ENCODE data around the gene ROR1.

The ROR1 gene

GRCh38 chr1:64161357-64161941 is 387.6 kb downstream of the ROR1 start:
- DNase-seq: peak; percentile 65

GRCh38 chr1:64162151-64162550 is 388.3 kb downstream of the ROR1 start:
- DNase-seq: no peak

GRCh38 chr1:64162804-64163203 is 389.0 kb downstream of the ROR1 start:
- no peak for DNase-seq

- DNase-seq: no peak
These were observed 389.6 kb downstream of the ROR1 start for GRCh38 chr1:64163431-64163830.

- peak; percentile 61 for DNase-seq
These were observed 390.2 kb downstream of the ROR1 start for GRCh38 chr1:64163970-64164369.

GRCh38 chr1:64166629-64167028 is 392.8 kb downstream of the ROR1 start:
- DNase-seq: no peak

- peak; percentile 64 for DNase-seq
These were observed 393.4 kb downstream of the ROR1 start for GRCh38 chr1:64167176-64167575.

GRCh38 chr1:64171246-64171645 is 397.4 kb downstream of the ROR1 start:
- DNase-seq: no peak

GRCh38 chr1:64171797-64172281 is 398.0 kb downstream of the ROR1 start:
- DNase-seq: peak; percentile 58

- peak; percentile 87 for DNase-seq
These were observed 398.7 kb downstream of the ROR1 start for GRCh38 chr1:64172458-64172983.

GRCh38 chr1:64173336-64173940 is 399.6 kb downstream of the ROR1 start:
- no peak for DNase-seq

- DNase-seq: no peak
These were observed 401.8 kb downstream of the ROR1 start for GRCh38 chr1:64175639-64176038.

GRCh38 chr1:64176659-64177058 is 402.8 kb downstream of the ROR1 start:
- no peak for DNase-seq

- DNase-seq: no peak
These were observed 405.8 kb downstream of the ROR1 start for GRCh38 chr1:64179588-64179987.

- no peak for DNase-seq
These were observed 408.4 kb downstream of the ROR1 start for GRCh38 chr1:64182207-64182606.

GRCh38 chr1:64183395-64184002 is 409.7 kb downstream of the ROR1 start:
- peak; percentile 33 for DNase-seq

GRCh38 chr1:64184003-64184440 is 410.2 kb downstream of the ROR1 start:
- peak; percentile 92 for DNase-seq

GRCh38 chr1:64186138-64186897 is 412.5 kb downstream of the ROR1 start:
- DNase-seq: no peak

- DNase-seq: no peak
These were observed 413.1 kb downstream of the ROR1 start for GRCh38 chr1:64186898-64187280.

- DNase-seq: no peak
These were observed 413.8 kb downstream of the ROR1 start for GRCh38 chr1:64187646-64188045.

- DNase-seq: no peak
These were observed 418.5 kb downstream of the ROR1 start for GRCh38 chr1:64192290-64192689.

GRCh38 chr1:64194168-64195080 is 420.6 kb downstream of the ROR1 start:
- DNase-seq: no peak
